Liver (tissue), 9 donors: ENCODE results near the gene ELOB. TPM values are rescaled to one million over a fixed set of nuclear protein-coding genes. Genes with fewer than 3 reads are reported as not detected.

Source experiments
- DNase-seq: peaks from one replicate; pipeline ENCODE4 v3.0.0-alpha.2; 2017; ENCODE audit warnings: low spot score
- H3K27ac ChIP-seq, 2 donors: one replicate each; pipeline ENCODE4 v1.7.0; 2013; ENCODE audit warnings: inconsistent platforms in 2 of 2, low read length in 2 of 2, control low read depth in 1 of 2, low read depth in 1 of 2, mild to moderate bottlenecking in 1 of 2
- H3K27me3 ChIP-seq, 4 donors: one replicate each; pipeline versions ENCODE4 v1.6.1 to v1.7.0; 2013; ENCODE audit warnings: low read length in 3 of 4, inconsistent platforms in 1 of 4, mild to moderate bottlenecking in 1 of 4, moderate library complexity in 1 of 4; ENCODE audit not compliant: control insufficient read depth in 4 of 4, insufficient read depth in 4 of 4
- H3K36me3 ChIP-seq, 4 donors: one replicate each; pipeline versions ENCODE4 v1.6.1 to v1.7.0; 2013; ENCODE audit warnings: low read length in 3 of 4, mild to moderate bottlenecking in 3 of 4, low read depth in 1 of 4, moderate library complexity in 1 of 4; ENCODE audit not compliant: control insufficient read depth in 4 of 4, insufficient read depth in 3 of 4
- H3K4me1 ChIP-seq, 4 donors: one replicate each; pipeline versions ENCODE4 v1.6.1 to v1.7.0; 2013; ENCODE audit warnings: low read length in 3 of 4, mild to moderate bottlenecking in 3 of 4, moderate library complexity in 1 of 4; ENCODE audit not compliant: control insufficient read depth in 4 of 4, insufficient read depth in 4 of 4
- H3K4me3 ChIP-seq, 3 donors: one replicate each; pipeline versions ENCODE4 v1.6.1 to v1.7.0; 2013; ENCODE audit warnings: low read length in 3 of 3, control low read depth in 1 of 3, low read depth in 1 of 3, mild to moderate bottlenecking in 1 of 3
- H3K9ac ChIP-seq, 2 donors: one replicate each; pipeline ENCODE4 v1.7.0; 2013; ENCODE audit warnings: low read length in 2 of 2, mild to moderate bottlenecking in 2 of 2, moderate library complexity in 2 of 2, control low read depth in 1 of 2, low read depth in 1 of 2
- H3K9me3 ChIP-seq, 4 donors: one replicate each; pipeline versions ENCODE4 v1.6.1 to v1.7.0; 2013; ENCODE audit warnings: low read length in 3 of 4; ENCODE audit not compliant: control insufficient read depth in 4 of 4
- ATF3 ChIP-seq: IDR thresholded peaks from 2 replicates; pipeline ENCODE4 v1.6.1; 2016; ENCODE audit warnings: antibody characterized with exemption
- CTCF ChIP-seq: fragments of 150-350 bp; IDR thresholded peaks from 2 replicates; pipeline ENCODE4 v1.5.1; 2017; ENCODE audit warnings: improper control_type of control experiment, low read depth, low read length; ENCODE audit not compliant: missing input control
- EGR1 ChIP-seq, 2 donors: IDR thresholded peaks; 2 replicates each; pipeline ENCODE4 v1.6.1; 2016 to 2018; ENCODE audit warnings: antibody characterized with exemption in 2 of 2, low read depth in 2 of 2
- FOXA2 ChIP-seq: IDR thresholded peaks from 2 replicates; pipeline ENCODE4 v1.6.1; 2016; ENCODE audit warnings: antibody characterized with exemption
- GABPA ChIP-seq, 2 donors: IDR thresholded peaks in 1 of 2; conservative IDR thresholded peaks in 1 of 2; 2 replicates each; pipeline ENCODE4 v1.6.1; 2016; ENCODE audit warnings: antibody characterized with exemption in 2 of 2, mild to moderate bottlenecking in 1 of 2, moderate library complexity in 1 of 2
- HNF4A ChIP-seq, 2 donors: conservative IDR thresholded peaks; 2 replicates each; pipeline ENCODE4 v1.6.1; 2016; ENCODE audit warnings: antibody characterized with exemption in 2 of 2, mild to moderate bottlenecking in 2 of 2
- HNF4G ChIP-seq: IDR thresholded peaks from 2 replicates; pipeline ENCODE4 v1.6.1; 2016; ENCODE audit warnings: antibody characterized with exemption
- JUND ChIP-seq, 2 donors: IDR thresholded peaks; 2 replicates each; pipeline ENCODE4 v1.6.1; 2016; ENCODE audit warnings: antibody characterized with exemption in 2 of 2
- MAX ChIP-seq: IDR thresholded peaks from 2 replicates; pipeline ENCODE4 v1.6.1; 2016; ENCODE audit warnings: antibody characterized with exemption
- RAD21 ChIP-seq, 2 donors: IDR thresholded peaks; 2 replicates each; pipeline ENCODE4 v1.6.1; 2016; ENCODE audit warnings: antibody characterized with exemption in 2 of 2, mild to moderate bottlenecking in 2 of 2
- REST ChIP-seq: IDR thresholded peaks from 2 replicates; pipeline ENCODE4 v1.6.1; 2016; ENCODE audit warnings: antibody characterized with exemption, mild to moderate bottlenecking
- RXRA ChIP-seq, 2 donors: IDR thresholded peaks; 2 replicates each; pipeline ENCODE4 v1.6.1; 2017 to 2018; ENCODE audit warnings: antibody characterized with exemption in 2 of 2, mild to moderate bottlenecking in 1 of 2
- SP1 ChIP-seq: IDR thresholded peaks from 2 replicates; pipeline ENCODE4 v1.6.1; 2018; ENCODE audit warnings: antibody characterized with exemption, mild to moderate bottlenecking
- YY1 ChIP-seq: IDR thresholded peaks from 2 replicates; pipeline ENCODE4 v1.6.1; 2016; ENCODE audit warnings: antibody characterized with exemption, mild to moderate bottlenecking
- ZBTB33 ChIP-seq: IDR thresholded peaks from 2 replicates; pipeline ENCODE4 v1.6.1; 2016; ENCODE audit warnings: antibody characterized with exemption
- WGBS: extraction: QIAGEN DNeasy Blood & Tissue Kit; methylation state at CpG from one replicate; pipeline ENCODE4 v1.1.7; 2013; 5-methylcytosine and 5-hydroxymethylcytosine counted together
- polyA plus RNA-seq, 2 donors: library from polyadenylated mRNA; stranded (reverse) in 1 of 2; unstranded in 1 of 2; fragments of 200-250 nt in 1 of 2; fragments of >200 nt in 1 of 2; fragmentation: Nextera tagmentation in 1 of 2; extraction: Ambion mirVana in 1 of 2; gene quantifications; one replicate each; pipeline versions ENCODE4 v1.2.1 to v1.2.3, GENCODE V29; 2013 to 2015
- total RNA-seq, 2 donors: library from RNA; depleted of rRNA; stranded (reverse); fragments of >200 nt; gene quantifications; one replicate each; pipeline ENCODE4 v1.2.3, GENCODE V29; 2014
- donor health status: healthy.
- donor health status: healthy.
- donor health status: healthy.
- donor health status: healthy.
- donor health status: healthy.

The ELOB gene
- total and polyA plus RNA-seq, 4 donors, result 114 to 395 (median 313) TPM

- H3K36me3 ChIP-seq, result no peaks in the 10 kb centered on the region
These were observed 5.7 kb upstream of the ELOB start for GRCh38 chr16:2782583-2783351.

GRCh38 chr16:2779978-2780898 lies 3.2 kb upstream of the ELOB start:
- no peak for DNase-seq
- TF ChIP-seq HNF4A (conservative IDR thresholded peaks at IDR 0.05) (no peak), EGR1 (IDR thresholded peaks at IDR 0.05; ENCODE audit: low read depth in 2 of 2) (no peak)
- WGBS, result 70% methylated on average over 17 of the region's 17 CpGs

More at GRCh38 chr16:2782583-2783351, 5.7 kb upstream of the ELOB start:
- Histone ChIP-seq H3K4me1 (peaks cover 4 to 21% (median 13%) of the 10 kb centered on the region in 4 donors), H3K9me3 (no peaks in the 10 kb centered on the region), H3K9ac (no peak overlapping the region), H3K4me3 (no peak overlapping the region), H3K27me3 (peaks cover 0 to 5% (median 1%) of the 10 kb centered on the region in 4 donors), H3K27ac (no peak overlapping the region)
- no peak for DNase-seq
- 84% methylated on average over 20 of the region's 20 CpGs for WGBS
- TF ChIP-seq YY1, result no peak
- no peak for TF ChIP-seq JUND (IDR thresholded peaks at IDR 0.05)
- TF ChIP-seq EGR1 (IDR thresholded peaks at IDR 0.05; ENCODE audit: low read depth in 2 of 2), result no peak
- no peak for TF ChIP-seq ATF3
- TF ChIP-seq ZBTB33, result no peak
- TF ChIP-seq MAX, result no peak
- no peak for TF ChIP-seq RXRA (IDR thresholded peaks at IDR 0.05)

GRCh38 chr16:2779151-2779920 lies 2.3 kb upstream of the ELOB start:
- no peak overlapping the region for H3K9ac ChIP-seq
- H3K9me3 ChIP-seq, result no peaks in the 10 kb centered on the region
- no peak for DNase-seq
- H3K4me3 ChIP-seq, result no peak overlapping the region
- H3K27me3 ChIP-seq, result no peaks in the 10 kb centered on the region
- WGBS, result 90% methylated on average over 23 of the region's 23 CpGs
- peaks cover 10 to 24% (median 18%) of the 10 kb centered on the region in 4 donors for H3K4me1 ChIP-seq
- peaks cover 0 to 5% (median 2%) of the 10 kb centered on the region in 4 donors for H3K36me3 ChIP-seq
- no peak overlapping the region for H3K27ac ChIP-seq
- TF ChIP-seq EGR1 (IDR thresholded peaks at IDR 0.05; ENCODE audit: low read depth in 2 of 2), result no peak
- no peak for TF ChIP-seq SP1
- no peak for TF ChIP-seq YY1
- no peak for TF ChIP-seq FOXA2
- TF ChIP-seq CTCF, result no peak
- TF ChIP-seq REST, result no peak
- TF ChIP-seq MAX, result no peak
- no peak for TF ChIP-seq GABPA (IDR thresholded peaks at IDR 0.05 in 1 of 2, conservative IDR thresholded peaks at IDR 0.05 in 1 of 2)
- TF ChIP-seq HNF4G, result no peak
- TF ChIP-seq RAD21 (IDR thresholded peaks at IDR 0.05), result no peak

More at GRCh38 chr16:2779978-2780898, 3.2 kb upstream of the ELOB start:
- Histone ChIP-seq H3K9ac (no peak overlapping the region), H3K4me1 (peaks cover 10 to 25% (median 19%) of the 10 kb centered on the region in 4 donors), H3K36me3 (no peaks in the 10 kb centered on the region), H3K27me3 (no peaks in the 10 kb centered on the region), H3K9me3 (no peaks in the 10 kb centered on the region), H3K27ac (no peak overlapping the region), H3K4me3 (no peak overlapping the region)
